GM21423 (cell line): Measurements from ENCODE around the gene WFDC6.

Source experiments
- ATAC-seq: cut with Tn5 transposase; IDR thresholded peaks from one replicate; pipeline ENCODE4 v1.9.1; 2021; ENCODE audit warnings: mild to moderate bottlenecking, moderate library complexity; ENCODE audit not compliant: unreplicated experiment

WFDC6 gene

DNA sequence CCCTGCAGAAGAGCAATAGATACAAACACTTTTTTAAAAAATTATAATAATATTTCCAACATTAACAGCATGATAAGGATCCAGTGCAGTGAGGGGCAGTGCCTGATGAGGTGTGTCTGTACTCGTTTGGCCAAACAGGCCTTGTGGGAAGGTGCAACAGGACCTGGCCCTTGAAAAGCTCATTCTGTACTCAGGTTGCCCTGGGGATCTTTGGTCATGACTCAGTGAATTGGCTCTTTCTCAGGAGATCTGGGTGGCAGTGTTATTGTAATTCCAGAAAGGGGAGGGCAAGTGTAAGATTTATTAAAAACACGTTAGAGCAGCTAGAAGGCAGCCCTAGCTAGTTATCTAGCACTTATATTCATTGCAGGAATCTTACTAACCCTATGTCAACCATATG, 21.0 kb downstream of the WFDC6 start:
- ATAC-seq = no peak

DNA sequence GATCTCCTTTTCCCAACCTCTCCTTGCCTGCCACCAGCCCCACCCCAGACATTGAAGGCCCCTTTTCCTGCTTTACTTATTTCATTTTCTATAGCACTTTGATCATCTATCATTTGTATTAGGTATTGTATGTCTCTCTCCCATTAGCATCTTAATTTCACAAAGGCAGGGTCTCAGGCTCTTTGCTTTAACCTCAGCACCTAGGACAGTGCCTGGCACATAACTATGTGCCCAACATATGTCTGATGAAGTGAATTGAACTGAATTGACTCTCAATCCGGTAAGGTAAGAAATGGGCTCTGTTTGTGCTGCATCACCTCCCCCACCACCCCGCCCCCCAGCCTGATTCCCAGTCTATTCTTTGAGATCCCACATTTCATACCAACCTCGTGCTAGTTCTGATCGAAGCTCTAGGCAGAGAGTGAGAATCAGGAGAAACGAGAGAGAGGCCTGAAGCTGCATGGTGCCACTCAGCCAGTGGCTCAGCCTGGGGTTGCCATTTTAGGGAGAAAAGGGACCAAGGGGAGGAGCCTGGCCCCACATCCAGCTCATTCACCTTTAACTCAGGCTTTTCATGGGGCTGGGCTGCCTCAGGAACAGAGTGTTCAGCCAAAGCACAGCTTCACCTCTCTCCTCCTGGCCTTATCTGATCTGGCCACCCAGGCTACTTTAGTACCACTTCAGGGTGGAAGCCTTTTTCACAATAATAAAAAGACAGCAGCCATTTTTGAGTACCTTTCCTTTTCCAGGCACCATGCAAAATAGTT, 24.0 kb downstream of the WFDC6 start, which contains the start of gene SPINT3:
TSS of gene SPINT3 (minus strand) at position 476 of the 767 bp plus-strand sequence. CDS start at position 462, 14 bp downstream.
- ATAC-seq = no peak

DNA sequence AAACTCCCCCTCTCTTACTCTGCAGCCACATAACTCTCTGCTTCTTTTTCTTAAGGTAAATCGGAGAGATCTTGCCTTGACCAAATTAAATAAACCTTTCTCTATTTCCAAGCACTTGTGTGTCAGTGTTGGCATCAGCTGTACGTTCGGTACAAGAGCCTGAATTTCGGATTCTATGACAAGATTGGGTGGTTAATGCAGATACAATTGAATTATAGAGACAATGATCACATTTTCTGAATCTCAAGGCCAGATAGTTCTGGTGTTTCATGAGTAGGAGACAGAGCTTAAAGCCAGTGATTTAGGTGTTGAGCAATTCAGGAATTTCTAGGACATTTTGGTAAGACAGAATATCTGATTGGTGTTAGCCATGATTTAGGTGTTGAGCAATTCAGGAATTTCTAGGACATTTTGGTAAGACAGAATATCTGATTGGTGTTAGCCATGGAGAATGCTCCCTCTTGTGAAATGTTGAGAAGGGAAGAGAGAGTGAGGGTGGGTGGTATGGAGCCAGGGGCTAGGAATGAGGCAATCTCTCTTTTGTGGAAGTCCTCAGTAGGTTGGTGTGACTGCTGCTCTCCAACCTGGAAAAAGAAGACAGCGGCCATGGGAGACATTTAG, 28.9 kb downstream of the WFDC6 start:
- ATAC-seq = no peak

DNA sequence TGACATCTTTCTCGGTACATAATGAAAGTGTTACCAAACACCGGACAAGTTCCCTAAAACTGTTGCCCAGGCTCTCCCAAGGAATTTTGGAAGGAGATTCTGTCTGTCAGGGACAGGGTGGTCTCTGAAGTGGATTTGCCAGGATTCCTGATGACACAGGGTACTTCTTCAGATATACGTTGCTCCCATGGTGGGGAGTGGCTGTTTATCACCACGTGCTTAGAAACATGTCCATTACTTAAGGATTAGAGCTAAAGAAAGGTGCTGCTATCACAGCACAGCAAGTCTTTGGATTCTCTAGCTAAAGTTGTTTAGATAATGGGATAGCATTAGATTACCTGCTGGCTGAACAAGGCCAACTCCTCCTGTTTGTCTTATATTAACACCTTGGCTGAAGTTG, 30.2 kb downstream of the WFDC6 start:
- no peak for ATAC-seq

DNA sequence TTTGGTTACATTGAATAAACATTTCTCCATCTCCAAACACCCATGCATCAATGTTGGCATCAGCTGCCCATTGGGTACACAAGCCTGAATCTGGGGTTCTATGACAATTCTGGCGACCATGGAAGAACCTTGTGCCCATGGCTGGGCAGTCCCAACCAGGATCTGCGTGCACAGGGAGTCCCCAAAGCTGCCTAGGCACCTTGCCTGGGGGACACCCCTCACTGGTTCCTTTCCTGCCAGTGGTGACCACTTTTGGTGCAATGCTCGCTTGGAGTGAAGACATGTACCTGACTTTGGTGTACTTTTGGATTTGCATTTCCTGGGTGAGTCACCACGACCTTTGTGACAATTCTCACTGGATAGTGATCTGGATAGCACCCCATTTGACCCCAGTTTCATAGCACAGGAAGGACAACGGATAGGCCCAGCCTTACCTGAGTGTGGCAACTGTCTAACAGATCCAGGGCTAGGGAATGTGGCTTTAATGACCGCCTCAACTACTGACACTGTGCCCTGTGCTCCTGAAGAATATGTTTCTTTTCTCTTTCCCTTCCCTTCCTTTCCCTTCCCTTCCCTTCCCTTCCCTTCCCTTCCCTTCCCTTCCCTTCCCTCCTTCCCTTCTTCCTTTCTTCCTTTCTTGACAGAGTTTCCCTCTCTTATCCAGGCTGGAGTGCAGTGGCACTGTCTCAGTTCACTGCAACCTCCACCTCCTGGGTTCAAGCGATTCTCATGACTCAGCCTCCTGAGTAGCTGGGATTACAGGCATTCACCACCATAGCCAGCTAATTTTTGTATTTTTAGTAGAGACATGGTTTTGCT, 31.0 kb downstream of the WFDC6 start:
- ATAC-seq = no peak

DNA sequence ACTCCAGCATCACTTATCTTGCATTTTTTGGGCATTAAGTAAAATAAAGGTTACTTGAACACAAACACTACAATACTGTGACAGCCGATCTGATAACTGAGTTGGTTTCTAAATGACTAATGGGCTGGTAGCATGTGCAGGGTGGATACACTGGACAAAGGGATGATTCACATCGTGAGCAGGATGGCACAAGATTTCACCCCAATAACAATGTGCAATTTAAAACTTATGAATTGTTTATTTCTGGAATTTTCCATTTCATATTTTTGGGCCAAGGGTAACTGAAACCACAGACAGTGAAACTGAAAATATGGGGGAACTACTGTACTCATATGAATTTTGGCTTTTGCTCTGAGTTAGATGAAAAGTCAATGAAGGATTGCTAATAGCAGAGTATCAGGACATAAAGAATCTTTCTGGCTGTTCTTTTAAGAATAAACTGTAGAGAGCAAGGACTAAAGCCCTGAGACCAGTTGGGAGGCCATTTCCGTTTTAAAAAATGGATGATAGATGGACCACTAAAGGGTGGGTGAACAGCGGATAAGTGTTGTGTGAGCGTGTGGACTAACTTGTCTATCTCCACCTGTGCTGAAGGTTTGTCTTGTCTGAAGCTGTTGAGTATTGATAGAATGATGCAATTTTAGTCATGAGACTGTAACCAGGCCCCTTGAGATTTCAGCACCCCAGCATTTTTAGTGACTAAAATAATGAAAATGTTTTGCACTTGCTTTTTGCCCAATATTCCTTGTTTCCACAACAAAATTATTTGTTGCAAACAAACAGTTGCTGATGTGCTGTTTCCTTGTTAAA, 32.1 kb downstream of the WFDC6 start:
- ATAC-seq = no peak

DNA sequence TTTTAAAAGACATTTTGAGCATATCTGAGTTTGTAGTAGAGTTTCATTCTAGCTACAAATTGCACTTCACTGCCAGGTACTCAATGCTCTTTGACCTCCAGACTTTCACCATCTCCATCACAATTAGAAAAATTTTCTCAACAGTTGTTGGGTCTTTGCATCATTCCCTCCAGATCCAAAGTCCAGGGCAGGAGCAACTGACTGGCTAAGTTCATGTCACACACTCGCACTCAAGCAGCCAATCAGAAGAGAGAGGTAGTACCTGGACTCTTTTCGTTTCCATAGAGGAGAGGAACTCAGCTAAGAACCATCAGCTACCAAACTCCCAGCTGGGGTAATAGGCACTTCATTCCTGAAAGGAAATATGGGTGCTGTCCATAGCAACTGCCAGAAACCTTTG, 32.9 kb downstream of the WFDC6 start:
- no peak for ATAC-seq

DNA sequence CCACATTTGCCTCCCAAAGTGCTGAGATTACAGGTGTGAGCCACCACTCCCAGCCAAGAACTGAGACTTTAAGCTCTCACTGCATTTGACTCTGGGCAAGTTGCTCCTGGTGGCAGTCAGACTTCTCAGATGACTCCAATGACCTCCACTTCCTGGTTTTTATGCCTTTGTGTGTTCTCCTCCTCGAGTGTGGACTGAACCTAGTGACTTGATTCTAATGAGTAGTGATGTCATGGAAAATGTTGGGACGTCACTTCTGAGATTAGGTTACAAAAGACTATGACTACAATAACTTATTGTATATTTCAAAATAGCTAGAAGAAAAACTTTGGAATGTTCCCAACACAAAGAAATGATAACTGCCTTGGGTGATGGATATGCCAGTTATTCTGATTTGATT, 35.9 kb downstream of the WFDC6 start:
- no peak for ATAC-seq

DNA sequence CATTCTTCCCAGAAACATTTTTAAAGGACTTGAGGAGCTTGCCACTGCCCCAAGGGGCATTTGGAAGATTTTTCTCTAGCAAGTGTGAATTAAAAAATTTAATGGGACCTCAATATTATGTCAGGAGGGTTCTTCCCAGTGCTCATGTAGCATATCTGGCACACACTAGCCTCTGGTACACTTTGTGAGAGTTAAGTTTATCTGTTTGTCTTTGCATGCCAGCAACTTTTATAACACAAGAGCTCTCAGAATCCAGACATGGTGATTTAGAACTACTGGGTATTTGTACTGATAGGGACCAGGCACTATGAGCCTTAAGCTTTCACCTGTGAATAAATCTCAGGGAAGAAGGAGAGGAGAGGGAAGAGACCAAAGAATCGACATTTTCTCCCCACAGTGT, 36.7 kb downstream of the WFDC6 start:
- ATAC-seq = no peak

DNA sequence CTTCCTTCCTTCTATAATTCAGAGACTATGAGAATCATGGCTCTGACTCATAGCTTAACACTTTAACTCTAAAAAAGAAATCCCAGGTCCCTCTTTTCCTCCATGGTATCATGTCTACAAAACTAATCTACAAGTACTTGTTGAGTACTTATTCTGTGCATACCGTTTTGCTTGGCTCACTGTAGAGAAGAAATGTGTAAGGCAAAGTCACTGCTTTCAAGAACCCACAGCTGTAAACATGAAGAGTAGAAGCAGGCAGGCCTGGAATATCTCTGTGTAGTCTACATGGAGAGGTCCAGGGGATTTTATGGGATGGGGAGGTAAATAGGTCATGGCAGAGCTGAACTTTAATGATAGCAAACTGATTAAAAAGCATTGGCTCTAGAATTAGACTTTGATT, 37.7 kb downstream of the WFDC6 start:
- ATAC-seq = no peak

DNA sequence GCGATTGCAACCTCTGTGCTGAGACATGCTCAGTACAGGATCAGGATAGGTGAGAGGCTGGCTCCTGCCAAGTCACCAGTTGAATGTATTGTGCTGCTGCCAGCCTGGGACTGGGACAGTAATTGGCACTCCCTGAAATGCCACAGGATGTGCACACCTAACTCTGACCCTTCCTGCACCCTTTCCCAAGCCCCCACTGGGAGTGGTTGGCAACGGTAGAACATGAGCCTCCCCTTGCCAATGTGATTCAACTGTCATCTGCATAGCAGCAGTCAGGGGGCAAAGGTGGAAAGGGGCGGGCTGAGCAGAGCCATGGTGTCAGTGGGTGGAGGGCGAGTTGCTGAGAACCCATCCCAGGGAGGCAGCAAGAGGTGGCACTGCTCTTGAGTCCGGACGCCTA, 39.3 kb downstream of the WFDC6 start:
- no peak for ATAC-seq

DNA sequence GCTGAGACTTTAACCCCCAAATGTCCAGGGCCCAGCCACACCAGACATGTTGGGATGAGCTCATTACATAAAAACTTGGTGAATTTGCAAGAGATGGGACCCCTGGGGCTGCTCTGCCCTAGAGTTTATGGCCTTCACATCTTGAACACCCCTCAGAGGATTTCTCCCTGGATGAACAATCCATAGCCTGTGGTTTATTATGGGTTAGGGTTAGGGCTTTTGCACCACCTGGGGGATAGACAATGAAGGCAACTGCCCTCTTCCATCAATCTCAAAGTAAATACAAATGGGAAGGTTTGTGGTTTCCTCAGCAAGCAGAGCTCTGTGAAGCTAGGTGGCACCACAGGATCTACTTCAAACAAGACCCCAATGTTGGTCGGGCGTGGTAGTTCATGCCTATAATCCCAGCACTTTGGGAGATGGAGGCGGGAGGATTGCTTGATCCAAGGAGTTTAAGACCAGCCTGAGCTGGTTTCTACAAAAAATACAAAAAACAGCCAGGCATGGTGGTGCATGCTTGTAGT, 41.2 kb downstream of the WFDC6 start:
- no peak for ATAC-seq

DNA sequence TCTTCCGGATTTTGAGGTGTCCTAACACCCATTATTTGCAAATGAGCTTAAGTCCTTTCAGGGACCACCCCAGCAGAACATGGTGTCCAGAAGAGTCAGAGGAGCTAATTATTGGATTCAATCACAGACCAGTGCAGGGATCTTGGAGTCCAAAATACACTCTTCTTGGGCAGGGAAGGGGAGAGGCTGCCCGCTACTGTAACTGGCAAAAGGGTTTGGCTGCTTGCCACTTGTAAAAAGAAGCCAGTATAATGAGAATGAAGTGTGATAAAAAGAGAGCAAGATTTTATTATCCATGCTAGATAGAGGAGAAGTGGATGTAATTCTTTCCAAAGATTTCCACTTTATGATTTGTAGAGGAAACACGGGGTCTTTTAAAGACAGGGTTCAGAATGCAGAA, 43.1 kb downstream of the WFDC6 start:
- no peak for ATAC-seq

DNA sequence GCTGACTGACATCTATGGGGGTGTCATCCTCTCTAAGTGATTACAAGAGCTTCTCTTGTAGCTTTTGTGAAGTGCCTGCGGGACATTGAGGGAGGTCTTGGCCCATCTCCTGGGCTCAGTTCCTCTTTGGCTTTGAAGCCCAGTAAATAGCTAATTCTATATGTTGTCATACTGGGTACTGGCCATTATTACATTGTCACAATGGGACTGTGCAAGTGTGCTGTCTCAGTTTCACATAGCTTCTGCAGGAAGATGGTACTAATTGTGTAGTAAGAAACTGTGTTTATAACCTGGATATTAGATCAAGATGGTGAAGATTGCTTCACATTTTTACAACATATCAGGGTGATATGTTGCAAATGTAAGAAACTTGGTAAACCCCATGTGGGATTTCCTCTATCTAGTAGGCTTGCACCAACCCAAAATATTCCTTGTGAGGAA, 43.8 kb downstream of the WFDC6 start:
- ATAC-seq = no peak

DNA sequence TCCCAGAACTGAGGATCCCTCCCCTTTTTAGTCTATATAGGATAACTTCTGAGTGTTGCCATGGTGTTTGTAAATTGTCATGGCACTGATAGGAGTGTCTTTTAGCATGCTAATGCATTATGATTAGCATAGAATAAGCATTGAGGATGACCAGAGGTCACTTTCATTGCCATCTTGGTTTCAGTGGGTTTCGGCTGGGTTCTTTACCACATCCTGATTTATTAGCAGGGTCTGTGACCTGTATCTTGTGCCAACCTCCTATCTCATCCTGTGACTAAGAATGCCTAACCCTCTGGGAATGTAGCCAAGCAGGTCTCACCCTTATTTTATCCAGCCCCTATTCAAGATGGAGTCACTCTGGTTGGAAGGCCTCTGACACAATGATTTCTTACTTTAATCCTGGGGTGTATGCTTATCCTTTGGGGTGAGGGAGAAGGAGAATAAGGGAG, 50.2 kb downstream of the WFDC6 start:
- ATAC-seq = no peak

DNA sequence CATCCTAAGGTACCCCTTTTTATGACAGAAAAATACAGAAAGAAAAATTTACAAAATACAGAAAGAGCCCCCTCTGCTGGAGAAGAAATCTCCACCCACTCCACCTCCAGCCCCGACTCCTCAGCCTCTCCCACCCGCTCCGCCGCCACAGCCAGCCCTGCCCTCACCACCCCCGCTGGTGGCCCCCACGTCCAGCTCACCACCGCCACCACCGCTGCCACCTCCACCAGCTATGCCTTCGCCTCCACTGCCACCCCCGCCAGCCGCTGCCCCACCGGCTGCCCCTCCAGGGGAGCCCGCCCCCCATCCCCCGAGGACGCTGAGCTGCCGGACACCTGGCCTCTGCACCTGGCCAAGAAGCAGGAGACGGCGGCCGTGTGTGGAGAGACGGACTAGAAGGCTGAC, 52.0 kb downstream of the WFDC6 start:
- ATAC-seq = no peak

DNA sequence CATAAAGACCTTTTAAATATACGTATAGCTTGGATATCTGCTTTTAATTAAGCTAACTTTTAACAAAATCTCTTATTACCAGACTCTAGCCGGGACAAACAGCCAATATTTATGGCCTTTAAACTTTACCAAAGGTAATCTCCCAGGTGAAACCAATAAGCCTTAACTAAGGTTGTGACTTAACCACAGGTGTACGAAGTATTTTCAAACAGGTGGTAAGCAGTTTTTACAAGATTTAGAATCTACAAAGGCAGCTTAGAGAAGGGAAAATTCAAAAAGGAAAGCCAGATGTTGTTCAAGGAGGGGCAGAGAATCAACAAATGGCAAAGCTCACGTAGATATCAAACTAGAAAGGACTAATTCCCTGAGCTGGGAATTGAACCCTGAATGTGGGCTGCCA, 53.9 kb downstream of the WFDC6 start:
- no peak for ATAC-seq

DNA sequence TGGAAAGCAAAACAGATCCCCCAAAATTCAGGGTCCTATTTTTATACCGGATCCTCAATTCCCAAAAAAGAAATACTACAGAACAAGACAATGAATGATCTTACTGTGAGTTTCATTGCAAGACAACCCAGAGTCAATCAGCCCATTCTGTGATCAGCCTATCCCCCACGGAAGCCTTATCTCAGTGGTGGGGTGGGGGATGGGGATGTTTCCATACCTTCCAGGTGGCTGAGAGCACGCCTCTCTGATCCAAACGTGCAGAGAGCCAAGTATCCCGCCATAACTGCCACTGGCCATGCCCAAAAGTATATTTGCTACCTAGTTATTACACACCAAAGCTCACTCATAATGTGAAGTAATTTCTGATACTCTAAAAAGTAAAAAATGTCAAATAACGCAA, 54.6 kb downstream of the WFDC6 start:
- ATAC-seq = no peak
